H1 (cell line): Measurements from ENCODE around the gene PALM. TPM values are rescaled to one million over a fixed set of nuclear protein-coding genes. Genes with fewer than 3 reads are reported as not detected.

Experiments
- CTCF ChIA-PET: fragments of 300-600 bp; sonication (Branson Sonifier 250); formaldehyde crosslinking; loops from one replicate; lab custom pipeline; 2021; ENCODE audit not compliant: partially characterized antibody; lab: Charles Lee
- POLR2A ChIA-PET: fragments of 300-600 bp; sonication (Branson Sonifier 250); formaldehyde crosslinking; loops from one replicate; lab custom pipeline; 2021; ENCODE audit warnings: inconsistent platforms; ENCODE audit not compliant: partially characterized antibody; lab: Charles Lee
- DNase-seq, 2 experiments: peaks; one replicate each; pipeline versions ENCODE4 v3.0.0 to v3.0.0-alpha.2; 2010 to 2022; ENCODE audit warnings: low spot score in 2 of 2, low read depth in 1 of 2, mixed read lengths in 1 of 2
- FAIRE-seq: peaks from 2 replicates; lab custom pipeline; 2011; peaks lifted over from hg19 to GRCh38; lab: Jason Lieb, UNC
- H2AFZ ChIP-seq: 2 replicates; pipeline ENCODE4 v1.8.1; 2012; ENCODE audit warnings: low read length, inconsistent platforms
- H2AK5ac ChIP-seq: 2 replicates; pipeline ENCODE4 v1.6.1; 2013; ENCODE audit warnings: low read depth, low read length
- H2BK120ac ChIP-seq: replicated peaks from 2 replicates; pipeline ENCODE3; 2013; ENCODE audit warnings: low read depth, low read length, inconsistent platforms
- H2BK12ac ChIP-seq: 2 replicates; pipeline ENCODE4 v1.6.1; 2013; ENCODE audit warnings: low read depth, low read length
- H2BK15ac ChIP-seq: 2 replicates; pipeline ENCODE4 v1.6.1; 2013; ENCODE audit warnings: low read length
- H2BK20ac ChIP-seq: 2 replicates; pipeline ENCODE4 v1.6.1; 2013; ENCODE audit warnings: low read length
- H2BK5ac ChIP-seq: 2 replicates; pipeline ENCODE4 v1.6.1; 2013; ENCODE audit warnings: low read depth, low read length
- H3K14ac ChIP-seq: 2 replicates; pipeline ENCODE4 v1.6.1; 2013; ENCODE audit warnings: inconsistent platforms; ENCODE audit not compliant: insufficient read length
- H3K18ac ChIP-seq: 2 replicates; pipeline ENCODE4 v1.6.1; 2013; ENCODE audit warnings: low read length; ENCODE audit errors: extremely low read depth
- H3K23ac ChIP-seq: 2 replicates; pipeline ENCODE4 v1.6.1; 2013; ENCODE audit warnings: inconsistent platforms; ENCODE audit not compliant: insufficient read length
- H3K23me2 ChIP-seq: 2 replicates; pipeline ENCODE4 v1.6.1; 2013; ENCODE audit warnings: low read depth, low read length
- H3K27ac ChIP-seq: 2 replicates; pipeline ENCODE4 v1.6.1; 2011; ENCODE audit warnings: low read depth, low read length, inconsistent platforms
- H3K27me3 ChIP-seq, 4 experiments: replicated peaks in 1 of 4; 1 replicate in 1 of 4; 2 replicates in 3 of 4; pipeline versions ENCODE4 v1.6.1 to v1.8.1; 2011 to 2013; ENCODE audit warnings: low read length in 3 of 4, mild to moderate bottlenecking in 3 of 4, inconsistent platforms in 2 of 4, mixed read lengths in 2 of 4, moderate library complexity in 1 of 4; ENCODE audit not compliant: control insufficient read depth in 3 of 4, insufficient read depth in 3 of 4; ENCODE audit errors: extremely low read depth in 1 of 4
- H3K36me3 ChIP-seq, 4 experiments: 2 replicates each; pipeline versions ENCODE4 v1.6.1 to v1.8.1; 2011 to 2013; ENCODE audit warnings: mild to moderate bottlenecking in 4 of 4, low read length in 3 of 4, moderate library complexity in 2 of 4, control low read depth in 1 of 4, inconsistent platforms in 1 of 4; ENCODE audit not compliant: insufficient read depth in 4 of 4, control insufficient read depth in 2 of 4
- H3K4ac ChIP-seq: replicated peaks from 2 replicates; pipeline ENCODE3; 2013; ENCODE audit warnings: low read length, low read depth, mixed read lengths, inconsistent platforms; ENCODE audit not compliant: insufficient read length
- H3K4me1 ChIP-seq, 4 experiments: replicated peaks in 1 of 4; 1 replicate in 1 of 4; 2 replicates in 3 of 4; pipeline versions ENCODE4 v1.6.1 to v1.8.1; 2011 to 2013; ENCODE audit warnings: low read length in 3 of 4, inconsistent platforms in 2 of 4, mixed read lengths in 1 of 4; ENCODE audit not compliant: insufficient read depth in 4 of 4, control insufficient read depth in 3 of 4
- H3K4me2 ChIP-seq, 2 experiments: 2 replicates each; pipeline versions ENCODE4 v1.6.1 to v1.8.1; 2011 to 2013; ENCODE audit warnings: low read depth in 2 of 2, low read length in 2 of 2, control low read depth in 1 of 2, inconsistent platforms in 1 of 2, mild to moderate bottlenecking in 1 of 2; ENCODE audit not compliant: insufficient read depth in 1 of 2
- H3K4me3 ChIP-seq, 4 experiments: fragments of 200-600, 300-600 bp in 1 of 4; sonication (generic), shearing (Covaris generic), sonication (Bioruptor Twin) in 1 of 4; 2 replicates each; pipeline versions ENCODE4 v1.5.1 to v1.8.1; 2011 to 2016; ENCODE audit warnings: low read length in 4 of 4, low read depth in 3 of 4, control low read depth in 2 of 4, inconsistent platforms in 2 of 4, mild to moderate bottlenecking in 2 of 4, mixed read lengths in 1 of 4, moderate library complexity in 1 of 4; ENCODE audit not compliant: insufficient read depth in 2 of 4; ENCODE audit errors: extremely low read depth in 1 of 4
- H3K56ac ChIP-seq: replicated peaks from 2 replicates; pipeline ENCODE3; 2013; ENCODE audit warnings: low read depth, mild to moderate bottlenecking, mixed read lengths, low read length, inconsistent platforms; ENCODE audit not compliant: insufficient read length
- H3K79me1 ChIP-seq: 2 replicates; pipeline ENCODE4 v1.6.1; 2013; ENCODE audit warnings: low read depth, low read length, control low read depth
- H3K79me2 ChIP-seq, 2 experiments: 2 replicates each; pipeline versions ENCODE4 v1.6.1 to v1.8.1; 2012 to 2013; ENCODE audit warnings: low read length in 2 of 2, mild to moderate bottlenecking in 2 of 2, inconsistent platforms in 1 of 2; ENCODE audit not compliant: insufficient read depth in 2 of 2, control insufficient read depth in 1 of 2
- H3K9ac ChIP-seq, 4 experiments: replicated peaks in 1 of 4; 1 replicate in 1 of 4; 2 replicates in 3 of 4; pipeline versions ENCODE4 v1.6.1 to v1.8.1; 2011 to 2013; ENCODE audit warnings: low read depth in 3 of 4, low read length in 3 of 4, control low read depth in 2 of 4, mild to moderate bottlenecking in 2 of 4, moderate library complexity in 2 of 4, inconsistent platforms in 1 of 4; ENCODE audit errors: extremely low read depth in 1 of 4
- H3K9me3 ChIP-seq, 2 experiments: 2 replicates each; pipeline versions ENCODE4 v1.6.1 to v1.8.1; 2012 to 2013; ENCODE audit warnings: mild to moderate bottlenecking in 2 of 2, moderate library complexity in 2 of 2, control low read depth in 1 of 2, inconsistent platforms in 1 of 2, low read depth in 1 of 2, low read length in 1 of 2, mixed read lengths in 1 of 2; ENCODE audit not compliant: insufficient read depth in 2 of 2
- H4K20me1 ChIP-seq, 2 experiments: replicated peaks in 1 of 2; 2 replicates each; pipeline versions ENCODE3 to v1.8.1; 2011 to 2013; ENCODE audit warnings: inconsistent platforms in 2 of 2, low read length in 2 of 2, mild to moderate bottlenecking in 1 of 2; ENCODE audit not compliant: insufficient read depth in 2 of 2, control insufficient read depth in 1 of 2
- H4K5ac ChIP-seq: 2 replicates; pipeline ENCODE4 v1.6.1; 2013; ENCODE audit warnings: low read length, low read depth, mixed read lengths, inconsistent platforms; ENCODE audit not compliant: insufficient read length
- H4K8ac ChIP-seq: 2 replicates; pipeline ENCODE4 v1.8.0; 2013; ENCODE audit warnings: mild to moderate bottlenecking, moderate library complexity, low read length, inconsistent platforms; ENCODE audit not compliant: insufficient read depth; ENCODE audit errors: extremely low read depth
- H4K91ac ChIP-seq: replicated peaks from 2 replicates; pipeline ENCODE3; 2013; ENCODE audit warnings: low read length, mixed read lengths, inconsistent platforms; ENCODE audit not compliant: insufficient read length
- EZH2 ChIP-seq: fragments of 200-600 bp; sonication (generic); IDR thresholded peaks from 2 replicates; pipeline ENCODE4 v1.7.1; 2012; ENCODE audit warnings: low read depth, mild to moderate bottlenecking, moderate library complexity, low read length, inconsistent platforms; ENCODE audit not compliant: severe bottlenecking
- HDAC2 ChIP-seq, 2 experiments: fragments of 300-600 bp in 1 of 2; sonication (generic) in 1 of 2; IDR thresholded peaks; 2 replicates each; pipeline ENCODE4 v1.6.1; 2011 to 2012; ENCODE audit warnings: low read depth in 2 of 2, low read length in 2 of 2, mild to moderate bottlenecking in 2 of 2, moderate library complexity in 2 of 2, borderline replicate concordance in 1 of 2, inconsistent platforms in 1 of 2
- JUN ChIP-seq: IDR thresholded peaks from 2 replicates; pipeline ENCODE4 v1.6.1; 2011; ENCODE audit warnings: low read depth, mild to moderate bottlenecking, improper control_type of control experiment, low read length
- WGBS, 2 experiments: shearing (Covaris generic) in 1 of 2; methylation state at CpG; one replicate each; pipeline versions ENCODE4 v1.1.6 to v1.1.7; 2013 to 2015; ENCODE audit warnings: low lambda C conversion rate in 2 of 2, mixed read lengths in 2 of 2, inconsistent platforms in 1 of 2, low coverage in 1 of 2, missing lambda C conversion rate in 1 of 2; ENCODE audit not compliant: insufficient replicate concordance in 2 of 2, insufficient coverage in 1 of 2, insufficient read length in 1 of 2; ENCODE audit errors: extremely low coverage in 1 of 2, missing lambda C conversion rate in 1 of 2; 5-methylcytosine and 5-hydroxymethylcytosine counted together
- polyA plus RNA-seq, 7 experiments: library from polyadenylated mRNA; depleted of rRNA in 3 of 7; stranded (reverse) in 5 of 7; unstranded in 2 of 7; fragments of >200 nt in 5 of 7; fragments of 200-250 nt in 2 of 7; gene quantifications; 1 replicate in 5 of 7; 2 replicates in 1 of 7; 4 replicates in 1 of 7; pipeline versions ENCODE4 v1.2.1 to v1.2.3, GENCODE V29; 2011 to 2013; ENCODE audit warnings: missing spikeins in 2 of 7, mixed read lengths in 2 of 7
- total RNA-seq: library from RNA; stranded (reverse); fragmentation: NEBNext Ultra II Directional; extraction: Animal tissue kit (Norgen Biotek cat#: 25700); gene quantifications from 2 replicates; pipeline ENCODE4 v1.2.1, GENCODE V29; 2021

The PALM gene
- total and polyA plus RNA-seq, 2 of the 8 experiments (the other 6 are each of a cell fraction or from before 2014, with no cell fraction given) = 5.7 to 16.5 TPM

GRCh38 chr19:715347-715746 is 6.6 kb downstream of the PALM start:
- DNase-seq (no peak), FAIRE-seq (no peak)
- H3K27ac ChIP-seq = no peak overlapping the region
- H3K9ac ChIP-seq = no peak overlapping the region
- H3K56ac ChIP-seq = no peak overlapping the region
- H3K27me3 ChIP-seq = peaks cover 0 to 2% (median 0%) of the 10 kb centered on the region in 4 experiments; a peak in 2 of 7 replicates
- H2BK5ac ChIP-seq = no peak overlapping the region
- no peaks in the 10 kb centered on the region for H3K23me2 ChIP-seq
- H2BK120ac ChIP-seq = no peak overlapping the region
- H2BK15ac ChIP-seq = no peak overlapping the region
- no peak overlapping the region for H4K5ac ChIP-seq
- H4K91ac ChIP-seq = no peak overlapping the region
- H3K9me3 ChIP-seq = peaks cover 4 to 6% of the 10 kb centered on the region in 2 experiments; a peak in 2 of 4 replicates
- H3K36me3 ChIP-seq = no peaks in the 10 kb centered on the region
- H3K18ac ChIP-seq = no peak overlapping the region
- no peak overlapping the region for H2AK5ac ChIP-seq
- H4K8ac ChIP-seq = no peak overlapping the region
- no peak overlapping the region for H3K23ac ChIP-seq
- POLR2A ChIA-PET = interaction anchor here (0.7 kb wide), 1 partner anchor 102 kb away, joined by 4 read pairs; no protein-coding TSS in a partner anchor
- H3K4me1 ChIP-seq = peaks cover 2 to 11% (median 5%) of the 10 kb centered on the region in 4 experiments; a peak in 6 of 7 replicates
- no peak for TF ChIP-seq HDAC2 (IDR thresholded peaks at IDR 0.05; ENCODE audit: borderline replicate concordance in 1 of 2, low read depth in 2 of 2, low read length in 2 of 2)
- TF ChIP-seq JUN = no peak
- TF ChIP-seq EZH2 = no peak
- no peaks in the 10 kb centered on the region; the same call in 1 of the 2 replicates for H3K79me1 ChIP-seq
- H3K4me3 ChIP-seq = no peak overlapping the region
- no peaks in the 10 kb centered on the region for H3K79me2 ChIP-seq
- CTCF ChIA-PET = interaction anchor here (1.0 to 1.8 kb wide), 2 partner anchors 19 to 26 kb away, joined by 4 to 6 read pairs; no protein-coding TSS in a partner anchor
- peaks cover 0 to 6% of the 10 kb centered on the region in 2 experiments for H4K20me1 ChIP-seq
- H2BK20ac ChIP-seq = no peak overlapping the region
- H3K4ac ChIP-seq = no peak overlapping the region
- no peak overlapping the region for H2BK12ac ChIP-seq
- H3K14ac ChIP-seq = no peak overlapping the region
- no peak overlapping the region for H2AFZ ChIP-seq
- no peak overlapping the region for H3K4me2 ChIP-seq
- 84% methylated on average over 3 of the region's 3 CpGs; no CpG with 5 or more reads in 1 of the 2 experiments for WGBS, 2 experiments
